IMR-90 (cell line): ENCODE results near the gene MCTP1. TPM values are rescaled to one million over a fixed set of nuclear protein-coding genes. Genes with fewer than 3 reads are reported as not detected.

Source experiments
- ATAC-seq: fragments of 200-7000 bp; cut with Tn5 transposase; 2 replicates; pipeline ENCODE4 v1.9.1; 2020; ENCODE audit warnings: low read depth, mild to moderate bottlenecking, moderate library complexity
- BruUV-seq: library from RNA; stranded (reverse); fragments of 400-500 nt; replicated peaks from 2 replicates; lab custom pipeline; 2021; lab: Mats Ljungman, UMichigan
- CTCF ChIA-PET: fragments of 300-600 bp; formaldehyde crosslinking; extraction: SDS; loops from one replicate; lab custom pipeline; 2021; ENCODE audit warnings: antibody characterized with exemption; lab: Yijun Ruan, JAX
- POLR2A ChIA-PET: fragments of 300-600 bp; sonication (Branson Sonifier 250); formaldehyde crosslinking; loops from one replicate; lab custom pipeline; 2022; ENCODE audit warnings: antibody characterized with exemption; ENCODE audit not compliant: unreplicated experiment; lab: Charles Lee
- DNase-seq: peaks from one replicate; pipeline ENCODE4 v3.0.0; 2013
- H2AFZ ChIP-seq: replicated peaks from 2 replicates; pipeline ENCODE3; 2013; ENCODE audit warnings: low read length, mild to moderate bottlenecking; ENCODE audit not compliant: poor library complexity
- H2AK5ac ChIP-seq: 2 replicates; pipeline ENCODE4 v1.6.1; 2013; ENCODE audit warnings: low read depth, low read length, inconsistent platforms
- H2AK9ac ChIP-seq: replicated peaks from 2 replicates; pipeline ENCODE3; 2013; ENCODE audit warnings: mild to moderate bottlenecking, low read depth, low read length, moderate library complexity; ENCODE audit not compliant: poor library complexity
- H2BK120ac ChIP-seq: 2 replicates; pipeline ENCODE4 v1.6.1; 2013; ENCODE audit warnings: low read depth, low read length, inconsistent platforms
- H2BK15ac ChIP-seq: 3 replicates; pipeline ENCODE4 v1.6.1; 2013; ENCODE audit warnings: low read depth, low read length, inconsistent platforms
- H2BK20ac ChIP-seq: 2 replicates; pipeline ENCODE4 v1.6.1; 2013; ENCODE audit warnings: low read depth, mild to moderate bottlenecking, inconsistent platforms, low read length, moderate library complexity
- H2BK5ac ChIP-seq: 2 replicates; pipeline ENCODE4 v1.6.1; 2013; ENCODE audit warnings: mild to moderate bottlenecking, low read depth, low read length, inconsistent platforms; ENCODE audit not compliant: poor library complexity, severe bottlenecking
- H3K14ac ChIP-seq: replicated peaks from 2 replicates; pipeline ENCODE4 v1.6.1; 2013; ENCODE audit warnings: low read depth, low read length, inconsistent platforms
- H3K18ac ChIP-seq: 2 replicates; pipeline ENCODE4 v1.6.1; 2013; ENCODE audit warnings: low read depth, low read length, control low read depth
- H3K23ac ChIP-seq: 2 replicates; pipeline ENCODE4 v1.6.1; 2013; ENCODE audit warnings: low read depth, low read length, inconsistent platforms
- H3K27ac ChIP-seq: 2 replicates; pipeline ENCODE4 v1.5.1; 2013; ENCODE audit warnings: mild to moderate bottlenecking, control low read depth, low read length; ENCODE audit not compliant: insufficient read depth
- H3K27me3 ChIP-seq: 2 replicates; pipeline ENCODE4 v1.6.1; 2013; ENCODE audit warnings: low read length; ENCODE audit not compliant: control insufficient read depth, insufficient read depth
- H3K36me3 ChIP-seq: 2 replicates; pipeline ENCODE4 v1.6.1; 2013; ENCODE audit warnings: low read length, mixed read lengths; ENCODE audit not compliant: control insufficient read depth, insufficient read depth
- H3K4ac ChIP-seq: 2 replicates; pipeline ENCODE4 v1.6.1; 2013; ENCODE audit warnings: low read depth, low read length, inconsistent platforms
- H3K4me1 ChIP-seq: 2 replicates; pipeline ENCODE4 v1.6.1; 2013; ENCODE audit warnings: low read length, mixed read lengths; ENCODE audit not compliant: control insufficient read depth, insufficient read depth
- H3K4me2 ChIP-seq: 2 replicates; pipeline ENCODE4 v1.6.1; 2013; ENCODE audit warnings: low read depth, mild to moderate bottlenecking, control low read depth, low read length, moderate library complexity
- H3K4me3 ChIP-seq: 2 replicates; pipeline ENCODE4 v1.5.1; 2013; ENCODE audit warnings: low read depth, mild to moderate bottlenecking, control low read depth, low read length, moderate library complexity; ENCODE audit not compliant: insufficient read depth
- H3K56ac ChIP-seq: 2 replicates; pipeline ENCODE4 v1.6.1; 2013; ENCODE audit warnings: low read length, inconsistent platforms; ENCODE audit not compliant: insufficient read depth; ENCODE audit errors: extremely low read depth
- H3K79me1 ChIP-seq, 2 experiments: 2 replicates each; pipeline ENCODE4 v1.6.1; 2013; ENCODE audit warnings: low read length in 2 of 2, inconsistent platforms in 1 of 2, low read depth in 1 of 2
- H3K9ac ChIP-seq: 2 replicates; pipeline ENCODE4 v1.6.1; 2013; ENCODE audit warnings: low read depth, low read length, control low read depth
- H3K9me1 ChIP-seq: 2 replicates; pipeline ENCODE4 v1.6.1; 2013; ENCODE audit warnings: low read length, inconsistent platforms; ENCODE audit not compliant: insufficient read depth
- H3K9me3 ChIP-seq: 2 replicates; pipeline ENCODE4 v1.6.1; 2013; ENCODE audit warnings: low read length; ENCODE audit not compliant: control insufficient read depth, insufficient read depth
- H4K20me1 ChIP-seq: 2 replicates; pipeline ENCODE4 v1.6.1; 2013; ENCODE audit warnings: low read length, inconsistent platforms; ENCODE audit not compliant: insufficient read depth
- H4K5ac ChIP-seq: 2 replicates; pipeline ENCODE4 v1.6.1; 2013; ENCODE audit warnings: mild to moderate bottlenecking, low read depth, low read length, control low read depth
- H4K8ac ChIP-seq, 2 experiments: 2 replicates each; pipeline ENCODE4 v1.6.1; 2013; ENCODE audit warnings: low read depth in 2 of 2, low read length in 2 of 2, control low read depth in 1 of 2, inconsistent platforms in 1 of 2
- H4K91ac ChIP-seq: 2 replicates; pipeline ENCODE4 v1.6.1; 2013; ENCODE audit warnings: low read depth, low read length, inconsistent platforms; ENCODE audit not compliant: insufficient read depth
- CEBPB ChIP-seq: IDR thresholded peaks from 2 replicates; pipeline ENCODE4 v1.6.1; 2012; ENCODE audit warnings: low read depth, low read length, improper control_type of control experiment
- CTCF ChIP-seq: conservative IDR thresholded peaks from 2 replicates; pipeline ENCODE4 v1.5.1; 2012; ENCODE audit warnings: mild to moderate bottlenecking, low read depth, low read length, improper control_type of control experiment
- MAFK ChIP-seq: IDR thresholded peaks from 2 replicates; pipeline ENCODE4 v1.6.1; 2012; ENCODE audit warnings: low read depth, low read length, improper control_type of control experiment
- MXI1 ChIP-seq: IDR thresholded peaks from 2 replicates; pipeline ENCODE4 v1.6.1; 2012; ENCODE audit warnings: low read depth, mild to moderate bottlenecking, low read length, moderate library complexity, borderline replicate concordance
- RAD21 ChIP-seq: IDR thresholded peaks from 2 replicates; pipeline ENCODE4 v1.6.1; 2012; ENCODE audit warnings: low read length, improper control_type of control experiment
- RCOR1 ChIP-seq: IDR thresholded peaks from 2 replicates; pipeline ENCODE4 v1.6.1; 2012; ENCODE audit warnings: mild to moderate bottlenecking, low read length, improper control_type of control experiment; ENCODE audit not compliant: insufficient replicate concordance
- SMC3 ChIP-seq: fragments of 150-350 bp; IDR thresholded peaks from 2 replicates; pipeline ENCODE4 v1.6.1; 2016; ENCODE audit warnings: low read depth, mild to moderate bottlenecking, antibody characterized with exemption, low read length, moderate library complexity
- WGBS, 2 experiments: methylation state at CpG; one replicate each; pipeline versions ENCODE4 v1.1.5 to v1.1.7; 2013; ENCODE audit warnings: missing lambda C conversion rate in 2 of 2; ENCODE audit not compliant: insufficient read length in 1 of 2; ENCODE audit errors: extremely low coverage in 2 of 2; 5-methylcytosine and 5-hydroxymethylcytosine counted together
- dilution Hi-C: fragments of 300-500 bp; cut with HindIII; formaldehyde crosslinking; loops from one replicate; pipeline ENCODE4 v1.14.3; 2018; ENCODE audit warnings: low sequenced_read_pairs; ENCODE audit not compliant: unreplicated experiment
- in situ Hi-C: fragments of 300-500 bp; cut with MboI; formaldehyde crosslinking; loops from 3 replicates; pipeline ENCODE4 v1.14.3; 2019; ENCODE audit warnings: low sequenced_read_pairs, inconsistent platforms, mixed read lengths
- intact Hi-C: fragments of 100-400 bp; cut with micrococcal nuclease; formaldehyde crosslinking; loops from 2 replicates; pipeline ENCODE4 v1.10.0; 2022
- polyA plus RNA-seq, 3 experiments: library from polyadenylated mRNA; depleted of rRNA; stranded (reverse); fragments of >200 nt; gene quantifications; 2 replicates each; pipeline ENCODE4 v1.2.3, GENCODE V29; 2012; ENCODE audit warnings: low replicate concordance in 1 of 3
- total RNA-seq: library from RNA; depleted of rRNA; stranded (reverse); fragments of >200 nt; gene quantifications from 2 replicates; pipeline ENCODE4 v1.2.3, GENCODE V29; 2012

Gene MCTP1
- total and polyA plus RNA-seq, 2 of the 4 experiments (the other 2 are of a cell fraction) = 0.21 TPM; not detected in 1

GRCh38 chr5:94968507-94969095, 316.3 kb downstream of the MCTP1 start:
- Histone ChIP-seq H3K23ac (no peak overlapping the region), H4K91ac (no peak overlapping the region), H3K9me3 (no peaks in the 10 kb centered on the region), H2BK15ac (no peak overlapping the region), H2AFZ (no peak overlapping the region), H3K4me2 (no peak overlapping the region), H3K36me3 (no peaks in the 10 kb centered on the region), H3K27me3 (no peaks in the 10 kb centered on the region), H3K9ac (no peak overlapping the region), H3K14ac (no peak overlapping the region), H3K4ac (no peak overlapping the region), H3K4me1 (no peaks in the 10 kb centered on the region), H3K56ac (no peak overlapping the region), H2BK20ac (no peak overlapping the region), H2AK9ac (no peak overlapping the region), H2AK5ac (no peak overlapping the region), H3K9me1 (no peaks in the 10 kb centered on the region), H3K4me3 (no peak overlapping the region), H2BK5ac (no peak overlapping the region), H4K8ac (no peak overlapping the region), H2BK120ac (no peak overlapping the region), H3K79me1 (no peaks in the 10 kb centered on the region), H3K18ac (no peak overlapping the region), H4K5ac (no peak overlapping the region), H4K20me1 (no peaks in the 10 kb centered on the region), H3K27ac (no peak overlapping the region)
- in situ Hi-C loops (loop anchor here (5.0 kb wide), 1 partner anchor 294 kb away; no protein-coding TSS in a partner anchor), dilution Hi-C loops (no loop called here), intact Hi-C loops (loop anchor here (1.0 to 10.0 kb wide), 3 partner anchors 271 to 486 kb away; no protein-coding TSS in a partner anchor)
- CTCF ChIA-PET = interaction anchor here (0.6 to 2.1 kb wide), 5 partner anchors 13 to 294 kb away, joined by 3 to 14 read pairs (median 3); no protein-coding TSS in a partner anchor
- TF ChIP-seq CTCF (peak; percentile 70), RCOR1 (no peak), RAD21 (peak; percentile 63), CEBPB (peak; percentile 50; the same call in 1 of the 2 replicates), MAFK (no peak), SMC3 (peak; percentile 67), MXI1 (no peak)
- ATAC-seq (peak; percentile 82; the same call in 1 of the 2 replicates), DNase-seq (peak; percentile 67)
- no TSS peak for BruUV-seq
- POLR2A ChIA-PET = no interaction called here
- WGBS, 2 experiments = no CpG with 5 or more reads among the region's 5 CpGs
